Erythroblast (primary cell): ENCODE measurements around the gene CTNS.

ENCODE experiments used
- GATA1 ChIP-seq: IDR thresholded peaks from 2 replicates; pipeline ENCODE4 v1.6.1; 2011; ENCODE audit warnings: low read depth, mild to moderate bottlenecking, control low read depth, low read length, moderate library complexity
- POLR2A ChIP-seq: IDR thresholded peaks from 2 replicates; pipeline ENCODE4 v1.6.1; 2011; ENCODE audit warnings: mild to moderate bottlenecking, low read length

GRCh38 chr17:3647769-3648555, 11.4 kb downstream of the CTNS start:
- TF ChIP-seq POLR2A (no peak), GATA1 (no peak)
